Measurements from ENCODE around the gene UBASH3A.

UBASH3A gene

GRCh38 chr21:42434884-42435283 is 31.2 kb downstream of the UBASH3A start:
- TF ChIP-seq ZFX (IDR thresholded peaks at IDR 0.05) (no peak), CTCF (conservative IDR thresholded peaks at IDR 0.05) (no peak)
- H3K27ac ChIP-seq: no peak overlapping the region

- no peak overlapping the region for H3K27ac ChIP-seq
- TF ChIP-seq ZFX (IDR thresholded peaks at IDR 0.05) (no peak), CTCF (conservative IDR thresholded peaks at IDR 0.05) (no peak)
Measured at GRCh38 chr21:42435401-42435800, 31.7 kb downstream of the UBASH3A start.

- no peak overlapping the region for H3K27ac ChIP-seq
- TF ChIP-seq ZFX (IDR thresholded peaks at IDR 0.05) (no peak), CTCF (conservative IDR thresholded peaks at IDR 0.05) (no peak)
Measured at GRCh38 chr21:42435833-42436232, 32.1 kb downstream of the UBASH3A start.

GRCh38 chr21:42436914-42437313 is 33.2 kb downstream of the UBASH3A start:
- no peak for TF ChIP-seq ZFX (IDR thresholded peaks at IDR 0.05)
- TF ChIP-seq CTCF (conservative IDR thresholded peaks at IDR 0.05): no peak

GRCh38 chr21:42437786-42438185 is 34.1 kb downstream of the UBASH3A start:
- H3K27ac ChIP-seq: no peak overlapping the region
- TF ChIP-seq ZFX (IDR thresholded peaks at IDR 0.05) (no peak), CTCF (conservative IDR thresholded peaks at IDR 0.05) (no peak)

More at GRCh38 chr21:42436914-42437313, 33.2 kb downstream of the UBASH3A start:
- H3K27ac ChIP-seq: no peak overlapping the region

- TF ChIP-seq CTCF (conservative IDR thresholded peaks at IDR 0.05) (no peak), ZFX (IDR thresholded peaks at IDR 0.05) (no peak)
Measured at GRCh38 chr21:42438316-42439205, 34.9 kb downstream of the UBASH3A start.

More at GRCh38 chr21:42438316-42439205, 34.9 kb downstream of the UBASH3A start:
- no peak overlapping the region for H3K27ac ChIP-seq
